GM12892 (cell line): Measurements from ENCODE around the gene GPR42.

ENCODE experiments used
- DNase-seq: peaks from one replicate; pipeline ENCODE4 v3.0.0; 2011; ENCODE audit not compliant: insufficient read length
- FAIRE-seq: peaks from 2 replicates; lab custom pipeline; 2011; peaks lifted over from hg19 to GRCh38; lab: Jason Lieb, UNC
- POLR2A ChIP-seq: IDR thresholded peaks from 2 replicates; pipeline ENCODE4 v1.6.1; 2011; ENCODE audit warnings: low read depth, low read length, control low read depth
- POLR2AphosphoS5 ChIP-seq: IDR thresholded peaks from 2 replicates; pipeline ENCODE4 v1.6.1; 2011; ENCODE audit warnings: low read depth, low read length, control low read depth
- TAF1 ChIP-seq: IDR thresholded peaks from 2 replicates; pipeline ENCODE4 v1.6.1; 2011; ENCODE audit warnings: low read depth, mild to moderate bottlenecking, control low read depth, low read length, borderline replicate concordance

Gene GPR42

DNA sequence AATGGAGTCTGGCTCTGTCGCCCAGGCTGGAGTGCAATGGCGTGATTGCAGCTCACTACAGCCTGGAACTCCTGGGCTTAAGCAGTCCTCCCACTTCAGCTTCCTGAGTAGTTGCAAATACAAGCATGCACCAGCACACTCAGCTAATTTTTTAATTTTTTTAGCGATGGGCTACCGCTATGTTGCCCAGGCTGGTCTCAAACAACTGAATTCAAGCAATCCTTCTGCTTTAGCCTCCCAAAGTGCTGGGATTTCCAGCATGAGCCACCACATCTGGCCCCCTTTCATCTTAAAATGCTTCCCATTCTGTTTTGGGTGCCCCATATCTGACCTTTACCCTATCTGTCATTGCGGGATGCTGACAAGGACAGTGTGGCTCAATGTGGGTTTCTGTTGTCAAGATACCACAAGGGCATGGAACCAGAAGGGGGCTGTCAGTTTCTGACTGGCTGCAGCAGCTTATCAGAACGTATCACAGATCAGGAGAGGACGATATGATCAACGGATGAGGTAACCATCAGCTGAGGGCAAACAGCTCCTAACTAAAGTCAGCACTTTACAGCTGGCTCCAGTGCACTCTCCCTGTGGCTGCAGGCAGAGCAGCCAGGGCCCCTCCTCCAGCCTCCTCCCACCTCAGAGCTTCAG lies 32.4 kb downstream of the GPR42 start:
- TF ChIP-seq TAF1 = no peak
- no peak for TF ChIP-seq POLR2A
- no peak for TF ChIP-seq POLR2AphosphoS5
- DNase-seq (no peak), FAIRE-seq (peak; percentile 14)

- TF ChIP-seq TAF1 (no peak), POLR2AphosphoS5 (peak; percentile 36; the same call in 1 of the 2 replicates), POLR2A (no peak)
- peak; percentile 94 for FAIRE-seq
Observed at GRCh38 chr19:35404879-35405622, 34.2 kb downstream of the GPR42 start.

GRCh38 chr19:35407619-35408018 lies 36.8 kb downstream of the GPR42 start:
- TF ChIP-seq TAF1 = no peak
- TF ChIP-seq POLR2A = no peak
- TF ChIP-seq POLR2AphosphoS5 = no peak
- DNase-seq (no peak), FAIRE-seq (peak; percentile 5)

More at GRCh38 chr19:35404879-35405622, 34.2 kb downstream of the GPR42 start:
- peak; percentile 54 for DNase-seq

GRCh38 chr19:35408284-35409171 lies 37.7 kb downstream of the GPR42 start:
- TF ChIP-seq POLR2A (no peak), TAF1 (no peak), POLR2AphosphoS5 (no peak)
- FAIRE-seq (peak; percentile 81), DNase-seq (no peak)

- TF ChIP-seq POLR2AphosphoS5 = no peak
- no peak for TF ChIP-seq TAF1
- TF ChIP-seq POLR2A = no peak
- FAIRE-seq (no peak), DNase-seq (no peak)
Observed at GRCh38 chr19:35409191-35409590, 38.3 kb downstream of the GPR42 start.

- TF ChIP-seq POLR2AphosphoS5 (no peak), TAF1 (no peak), POLR2A (no peak)
- FAIRE-seq (no peak), DNase-seq (no peak)
Observed at GRCh38 chr19:35410487-35410886, 39.6 kb downstream of the GPR42 start.

DNA sequence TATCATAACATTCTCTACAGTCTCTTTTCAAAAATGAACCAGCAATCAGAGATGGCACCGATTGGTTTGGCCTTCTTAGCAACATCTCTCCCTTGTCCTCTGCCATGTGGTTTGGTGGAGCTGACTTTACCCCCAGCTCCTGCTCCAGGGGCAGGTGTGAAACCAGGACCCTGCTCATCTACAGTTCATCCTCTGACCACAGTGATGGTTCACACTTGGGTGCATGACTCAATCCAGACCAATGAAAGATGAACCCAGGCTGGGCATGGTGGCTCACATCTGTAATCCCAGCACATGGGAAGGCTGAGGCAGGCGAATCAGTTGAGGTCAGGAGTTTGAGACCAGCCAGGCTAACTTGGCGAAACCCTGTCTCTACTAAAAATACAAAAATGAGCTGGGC lies 43.6 kb downstream of the GPR42 start:
- DNase-seq = no peak
- FAIRE-seq = no peak
- TF ChIP-seq TAF1 (no peak), POLR2AphosphoS5 (no peak), POLR2A (no peak)

GRCh38 chr19:35416331-35416730 lies 45.5 kb downstream of the GPR42 start:
- TF ChIP-seq POLR2A = no peak
- TF ChIP-seq TAF1 = no peak
- TF ChIP-seq POLR2AphosphoS5 = no peak
- FAIRE-seq (no peak), DNase-seq (no peak)

- TF ChIP-seq POLR2AphosphoS5 (no peak), POLR2A (no peak), TAF1 (no peak)
- no peak for DNase-seq
- FAIRE-seq = no peak
Observed at GRCh38 chr19:35417278-35417677, 46.4 kb downstream of the GPR42 start.

- DNase-seq = no peak
- FAIRE-seq = peak; percentile 78
- no peak for TF ChIP-seq POLR2A
- no peak for TF ChIP-seq POLR2AphosphoS5
- TF ChIP-seq TAF1 = no peak
Observed at GRCh38 chr19:35417713-35418534, 47.1 kb downstream of the GPR42 start.

GRCh38 chr19:35419046-35419445 lies 48.2 kb downstream of the GPR42 start:
- no peak for FAIRE-seq
- no peak for DNase-seq
- TF ChIP-seq POLR2A (no peak), TAF1 (no peak), POLR2AphosphoS5 (no peak)
